Measurements from ENCODE around the gene ZBTB32. TPM values are rescaled to one million over a fixed set of nuclear protein-coding genes. Genes with fewer than 3 reads are reported as not detected.

ZBTB32 gene
- total RNA-seq, 1 donor from 2014 or later = not detected

GRCh38 chr19:35742121-35742724 is 37.9 kb downstream of the ZBTB32 start, which contains the start of gene IGFLR1:
Gene IGFLR1, minus strand, starts transcription at chr19:35742452. Its CDS starts 1,272 bp downstream, at chr19:35741180.
- peaks cover 6% of the 10 kb centered on the region for H3K4me1 Mint-ChIP-seq (ENCODE audit: low read depth, unreplicated experiment)
- TF ChIP-seq, protein P1, sequence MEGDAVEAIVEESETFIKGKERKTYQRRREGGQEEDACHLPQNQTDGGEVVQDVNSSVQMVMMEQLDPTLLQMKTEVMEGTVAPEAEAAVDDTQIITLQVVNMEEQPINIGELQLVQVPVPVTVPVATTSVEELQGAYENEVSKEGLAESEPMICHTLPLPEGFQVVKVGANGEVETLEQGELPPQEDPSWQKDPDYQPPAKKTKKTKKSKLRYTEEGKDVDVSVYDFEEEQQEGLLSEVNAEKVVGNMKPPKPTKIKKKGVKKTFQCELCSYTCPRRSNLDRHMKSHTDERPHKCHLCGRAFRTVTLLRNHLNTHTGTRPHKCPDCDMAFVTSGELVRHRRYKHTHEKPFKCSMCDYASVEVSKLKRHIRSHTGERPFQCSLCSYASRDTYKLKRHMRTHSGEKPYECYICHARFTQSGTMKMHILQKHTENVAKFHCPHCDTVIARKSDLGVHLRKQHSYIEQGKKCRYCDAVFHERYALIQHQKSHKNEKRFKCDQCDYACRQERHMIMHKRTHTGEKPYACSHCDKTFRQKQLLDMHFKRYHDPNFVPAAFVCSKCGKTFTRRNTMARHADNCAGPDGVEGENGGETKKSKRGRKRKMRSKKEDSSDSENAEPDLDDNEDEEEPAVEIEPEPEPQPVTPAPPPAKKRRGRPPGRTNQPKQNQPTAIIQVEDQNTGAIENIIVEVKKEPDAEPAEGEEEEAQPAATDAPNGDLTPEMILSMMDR (IDR thresholded peaks at IDR 0.05; ENCODE audit: partially characterized antibody, unreplicated experiment) = no peak

DNA sequence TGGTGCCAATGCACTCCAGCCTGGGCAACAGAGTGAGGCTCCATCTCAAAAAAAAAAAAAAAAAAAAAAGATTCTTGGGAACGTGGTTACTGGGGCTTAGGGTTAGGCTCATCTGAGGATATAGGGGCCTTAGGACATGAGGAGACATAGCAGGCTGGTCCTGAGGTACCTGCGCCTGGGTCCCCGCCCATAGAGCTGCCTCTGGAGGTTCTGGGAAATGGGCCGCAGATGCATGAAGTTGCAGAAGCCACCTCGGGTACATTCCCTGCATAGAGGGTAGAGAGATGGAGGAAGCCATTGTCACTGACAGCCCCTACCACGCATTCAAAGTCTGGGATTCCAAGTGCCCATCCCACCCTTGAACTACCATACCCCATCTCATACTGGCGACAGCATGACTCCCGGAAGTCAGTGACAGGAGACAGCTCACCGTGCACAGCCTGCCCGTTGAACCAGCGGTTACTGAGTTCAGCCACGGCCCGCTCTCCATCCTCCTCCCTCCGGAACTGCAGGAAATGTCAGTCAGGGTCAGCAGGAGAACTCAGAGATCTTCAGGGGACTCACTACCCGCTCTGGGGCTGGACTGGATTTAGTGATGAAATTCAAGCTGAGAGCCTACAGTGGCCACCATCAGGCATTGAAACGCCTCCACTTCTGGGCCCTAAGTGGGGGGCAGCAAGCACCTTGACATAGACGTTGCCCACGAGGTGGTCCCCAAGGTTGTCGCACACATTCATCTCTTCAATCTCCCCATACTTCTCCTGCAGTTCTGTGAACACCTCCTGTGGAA is 39.5 kb downstream of the ZBTB32 start:
- DNase-seq = no peak
- Mint-ChIP-seq H3K27ac (ENCODE audit: unreplicated experiment) (peak overlapping the region; percentile 96), H3K9me3 (ENCODE audit: unreplicated experiment) (peaks cover 9% of the 10 kb centered on the region), H3K4me3 (ENCODE audit: unreplicated experiment) (peak overlapping the region; percentile 98), H3K36me3 (ENCODE audit: unreplicated experiment) (no peaks in the 10 kb centered on the region), H3K4me1 (ENCODE audit: low read depth, unreplicated experiment) (peaks cover 9% of the 10 kb centered on the region), H3K27me3 (ENCODE audit: unreplicated experiment) (no peaks in the 10 kb centered on the region)
- TF ChIP-seq, protein P1 (IDR thresholded peaks at IDR 0.05; ENCODE audit: partially characterized antibody, unreplicated experiment) = no peak

More at GRCh38 chr19:35742121-35742724, 37.9 kb downstream of the ZBTB32 start, which contains the start of gene IGFLR1:
- H3K4me3 Mint-ChIP-seq (ENCODE audit: unreplicated experiment) = peak within 1 kb of the TSS; percentile 52
- DNase-seq = no peak
- no peaks in the 10 kb centered on the region for H3K36me3 Mint-ChIP-seq (ENCODE audit: unreplicated experiment)
- H3K27me3 Mint-ChIP-seq (ENCODE audit: unreplicated experiment) = no peaks in the 10 kb centered on the region
- H3K27ac Mint-ChIP-seq (ENCODE audit: unreplicated experiment) = peak within 1 kb of the TSS; percentile 62
- peaks cover 10% of the 10 kb centered on the region for H3K9me3 Mint-ChIP-seq (ENCODE audit: unreplicated experiment)

GRCh38 chr19:35744430-35745327 is 40.3 kb downstream of the ZBTB32 start:
- Mint-ChIP-seq H3K9me3 (ENCODE audit: unreplicated experiment) (peaks cover 13% of the 10 kb centered on the region), H3K4me1 (ENCODE audit: low read depth, unreplicated experiment) (peaks cover 10% of the 10 kb centered on the region), H3K27me3 (ENCODE audit: unreplicated experiment) (peaks cover 4% of the 10 kb centered on the region), H3K36me3 (ENCODE audit: unreplicated experiment) (no peaks in the 10 kb centered on the region), H3K4me3 (ENCODE audit: unreplicated experiment) (peak overlapping the region; percentile 98), H3K27ac (ENCODE audit: unreplicated experiment) (peak overlapping the region; percentile 96)
- peak; percentile 95 for DNase-seq
- TF ChIP-seq, protein P1 (IDR thresholded peaks at IDR 0.05; ENCODE audit: partially characterized antibody, unreplicated experiment) = no peak

- peaks cover 12% of the 10 kb centered on the region for H3K9me3 Mint-ChIP-seq (ENCODE audit: unreplicated experiment)
- peak within 1 kb of the TSS; percentile 96 for H3K27ac Mint-ChIP-seq (ENCODE audit: unreplicated experiment)
- H3K36me3 Mint-ChIP-seq (ENCODE audit: unreplicated experiment) = no peaks in the 10 kb centered on the region
- TF ChIP-seq, protein P1 (IDR thresholded peaks at IDR 0.05; ENCODE audit: partially characterized antibody, unreplicated experiment) = no peak
- peak; percentile 94 for DNase-seq
- peaks cover 5% of the 10 kb centered on the region for H3K27me3 Mint-ChIP-seq (ENCODE audit: unreplicated experiment)
- peak within 1 kb of the TSS; percentile 98 for H3K4me3 Mint-ChIP-seq (ENCODE audit: unreplicated experiment)
- peaks cover 10% of the 10 kb centered on the region for H3K4me1 Mint-ChIP-seq (ENCODE audit: low read depth, unreplicated experiment)
These were observed 41.1 kb downstream of the ZBTB32 start, which contains the start of the genes PSENEN and U2AF1L4 for GRCh38 chr19:35745328-35746086. Gene PSENEN, plus strand, starts transcription at chr19:35745651. Its CDS starts 280 bp downstream, at chr19:35745931. Gene U2AF1L4, minus strand, starts transcription at chr19:35745418. Its CDS starts 27 bp downstream, at chr19:35745391.

Data from glutamatergic neuron (in vitro differentiated cells).